ENCODE results near the gene A2M. TPM values are rescaled to one million over a fixed set of nuclear protein-coding genes. Genes with fewer than 3 reads are reported as not detected.

Gene A2M
- polyA plus RNA-seq, 1 experiment: 1.2 TPM

- no peak for DNase-seq (ENCODE audit: low read depth, low spot score)
- Histone ChIP-seq H3K9me3 (ENCODE audit: control insufficient read depth, insufficient read depth, low read length) (no peaks in the 10 kb centered on the region), H3K4me3 (ENCODE audit: low read depth, low read length) (no peak overlapping the region), H3K27ac (ENCODE audit: low read depth, low read length) (no peak overlapping the region), H3K27me3 (ENCODE audit: control insufficient read depth, insufficient read depth, low read length) (no peaks in the 10 kb centered on the region)
- POLR2A ChIA-PET: no interaction called here
- CTCF ChIA-PET: no interaction called here
- TF ChIP-seq CTCF (IDR thresholded peaks at IDR 0.05; ENCODE audit: low read depth, low read length): no peak
Measured at GRCh38 chr12:9071969-9072368, 43.8 kb downstream of the A2M start.

DNA sequence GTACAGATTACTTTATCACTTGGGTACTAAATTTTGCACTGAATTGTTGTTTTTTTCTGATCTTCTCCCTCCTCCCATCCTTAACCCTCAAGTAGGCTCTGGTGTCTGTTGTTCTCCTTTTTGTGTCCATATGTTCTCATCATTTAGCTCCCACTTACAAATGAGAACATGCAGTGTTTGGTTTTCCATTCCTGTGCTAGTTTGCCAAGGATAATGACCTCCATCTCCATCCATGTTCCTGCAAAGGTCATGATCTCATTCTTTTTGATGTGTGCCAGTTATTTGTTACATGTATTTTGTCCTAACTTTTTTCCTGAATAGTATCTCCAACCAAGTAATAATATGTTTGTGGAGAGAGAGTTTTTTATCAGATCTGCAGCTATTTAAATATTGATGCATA lies 44.2 kb downstream of the A2M start:
- ChIA-PET POLR2A (no interaction called here), CTCF (no interaction called here)
- no peak for DNase-seq (ENCODE audit: low read depth, low spot score)
- H3K27ac ChIP-seq (ENCODE audit: low read depth, low read length): no peak overlapping the region
- H3K4me3 ChIP-seq (ENCODE audit: low read depth, low read length): no peak overlapping the region
- H3K9me3 ChIP-seq (ENCODE audit: control insufficient read depth, insufficient read depth, low read length): no peaks in the 10 kb centered on the region
- TF ChIP-seq CTCF (IDR thresholded peaks at IDR 0.05; ENCODE audit: low read depth, low read length): no peak
- no peaks in the 10 kb centered on the region for H3K27me3 ChIP-seq (ENCODE audit: control insufficient read depth, insufficient read depth, low read length)

DNA sequence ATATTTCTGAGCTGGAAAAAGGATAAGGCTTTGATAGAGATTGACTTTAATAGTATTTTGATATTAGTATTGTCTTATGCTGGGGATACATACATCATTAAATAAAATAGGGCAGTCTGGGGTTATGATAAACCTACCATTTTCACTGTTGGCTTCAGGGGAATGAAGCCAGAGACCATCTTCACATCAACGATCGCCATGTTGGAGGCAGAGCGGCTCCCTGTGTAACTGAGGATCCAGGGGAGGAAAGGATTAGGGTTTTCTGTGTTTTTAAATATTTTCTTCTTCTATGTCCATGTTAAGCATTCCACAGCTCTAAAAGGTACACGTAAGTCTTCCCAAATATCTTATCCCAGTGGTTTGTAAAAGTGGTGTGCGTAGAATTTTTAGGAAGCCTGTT lies 45.4 kb downstream of the A2M start:
- DNase-seq (ENCODE audit: low read depth, low spot score): no peak
- Histone ChIP-seq H3K4me3 (ENCODE audit: low read depth, low read length) (no peak overlapping the region), H3K27ac (ENCODE audit: low read depth, low read length) (no peak overlapping the region), H3K27me3 (ENCODE audit: control insufficient read depth, insufficient read depth, low read length) (peaks cover 6% of the 10 kb centered on the region), H3K9me3 (ENCODE audit: control insufficient read depth, insufficient read depth, low read length) (peaks cover 4% of the 10 kb centered on the region; the same call in 1 of the 2 replicates)
- no peak for TF ChIP-seq CTCF (IDR thresholded peaks at IDR 0.05; ENCODE audit: low read depth, low read length)
- POLR2A ChIA-PET: no interaction called here
- CTCF ChIA-PET: no interaction called here

DNA sequence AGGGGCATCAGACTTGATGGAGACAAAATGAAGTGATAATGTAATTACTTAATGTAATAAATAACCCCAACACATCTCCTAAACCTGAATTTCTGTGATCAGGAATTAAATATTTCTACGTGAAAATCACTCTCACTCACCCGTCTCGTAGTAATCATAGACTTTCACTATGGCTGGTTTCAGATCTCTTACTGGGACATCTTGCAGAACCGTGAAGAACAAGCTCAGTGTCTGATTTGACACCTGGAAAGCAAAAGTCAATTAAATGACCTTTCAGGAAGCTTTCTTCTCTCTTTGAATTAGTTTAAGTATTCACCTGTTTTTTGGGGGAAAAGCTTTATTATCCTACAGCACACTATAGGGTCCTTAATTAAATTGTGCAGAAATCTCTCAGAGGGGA lies 47.1 kb downstream of the A2M start:
- POLR2A ChIA-PET: no interaction called here
- no peak overlapping the region for H3K4me3 ChIP-seq (ENCODE audit: low read depth, low read length)
- no peak for DNase-seq (ENCODE audit: low read depth, low spot score)
- CTCF ChIA-PET: interaction anchor here (0.5 kb wide), 1 partner anchor 524 kb away, joined by 3 read pairs; no protein-coding TSS in a partner anchor
- peaks cover 10% of the 10 kb centered on the region; the same call in 1 of the 2 replicates for H3K9me3 ChIP-seq (ENCODE audit: control insufficient read depth, insufficient read depth, low read length)
- no peak overlapping the region for H3K27ac ChIP-seq (ENCODE audit: low read depth, low read length)
- no peak for TF ChIP-seq CTCF (IDR thresholded peaks at IDR 0.05; ENCODE audit: low read depth, low read length)
- peaks cover 12% of the 10 kb centered on the region for H3K27me3 ChIP-seq (ENCODE audit: control insufficient read depth, insufficient read depth, low read length)

DNA sequence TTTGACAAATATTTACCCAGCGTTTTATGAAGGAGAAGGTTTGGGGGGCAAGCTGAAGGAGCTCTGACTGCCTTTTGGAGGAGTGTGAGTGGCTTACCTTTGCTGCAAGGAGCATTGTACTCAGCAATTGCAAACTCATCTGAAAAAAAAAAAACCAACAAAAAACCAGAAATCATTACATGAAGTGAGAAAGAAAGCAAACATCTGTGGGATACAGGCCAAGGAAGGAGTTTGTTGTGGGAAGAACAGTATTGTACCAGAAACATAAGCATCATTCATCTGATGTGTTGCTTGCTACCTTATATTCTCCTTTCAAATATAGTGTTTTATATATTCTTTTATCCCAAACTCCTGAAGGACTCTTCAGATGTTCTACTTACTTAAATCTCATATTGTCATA lies 47.6 kb downstream of the A2M start:
- no peak overlapping the region for H3K4me3 ChIP-seq (ENCODE audit: low read depth, low read length)
- no peak for DNase-seq (ENCODE audit: low read depth, low spot score)
- CTCF ChIA-PET: interaction anchor here (0.5 kb wide), 2 partner anchors 30 to 523 kb away, joined by 3 read pairs; no protein-coding TSS in a partner anchor
- POLR2A ChIA-PET: no interaction called here
- peaks cover 16% of the 10 kb centered on the region for H3K27me3 ChIP-seq (ENCODE audit: control insufficient read depth, insufficient read depth, low read length)
- TF ChIP-seq CTCF (IDR thresholded peaks at IDR 0.05; ENCODE audit: low read depth, low read length): no peak
- no peak overlapping the region for H3K27ac ChIP-seq (ENCODE audit: low read depth, low read length)
- peaks cover 10% of the 10 kb centered on the region; the same call in 1 of the 2 replicates for H3K9me3 ChIP-seq (ENCODE audit: control insufficient read depth, insufficient read depth, low read length)

Data from AG04450 (cell line).